H1 (cell line): ENCODE results near the gene THUMPD3. TPM values are rescaled to one million over a fixed set of nuclear protein-coding genes. Genes with fewer than 3 reads are reported as not detected.

Source experiments
- CTCF ChIA-PET: fragments of 300-600 bp; sonication (Branson Sonifier 250); formaldehyde crosslinking; loops from one replicate; lab custom pipeline; 2021; ENCODE audit not compliant: partially characterized antibody; lab: Charles Lee
- POLR2A ChIA-PET: fragments of 300-600 bp; sonication (Branson Sonifier 250); formaldehyde crosslinking; loops from one replicate; lab custom pipeline; 2021; ENCODE audit warnings: inconsistent platforms; ENCODE audit not compliant: partially characterized antibody; lab: Charles Lee
- DNase-seq, 2 experiments: peaks; one replicate each; pipeline versions ENCODE4 v3.0.0 to v3.0.0-alpha.2; 2010 to 2022; ENCODE audit warnings: low spot score in 2 of 2, low read depth in 1 of 2, mixed read lengths in 1 of 2
- FAIRE-seq: peaks from 2 replicates; lab custom pipeline; 2011; peaks lifted over from hg19 to GRCh38; lab: Jason Lieb, UNC
- H2AFZ ChIP-seq: 2 replicates; pipeline ENCODE4 v1.8.1; 2012; ENCODE audit warnings: low read length, inconsistent platforms
- H2AK5ac ChIP-seq: 2 replicates; pipeline ENCODE4 v1.6.1; 2013; ENCODE audit warnings: low read depth, low read length
- H2BK120ac ChIP-seq: replicated peaks from 2 replicates; pipeline ENCODE3; 2013; ENCODE audit warnings: low read depth, low read length, inconsistent platforms
- H2BK12ac ChIP-seq: 2 replicates; pipeline ENCODE4 v1.6.1; 2013; ENCODE audit warnings: low read depth, low read length
- H2BK15ac ChIP-seq: 2 replicates; pipeline ENCODE4 v1.6.1; 2013; ENCODE audit warnings: low read length
- H2BK20ac ChIP-seq: 2 replicates; pipeline ENCODE4 v1.6.1; 2013; ENCODE audit warnings: low read length
- H2BK5ac ChIP-seq: 2 replicates; pipeline ENCODE4 v1.6.1; 2013; ENCODE audit warnings: low read depth, low read length
- H3K14ac ChIP-seq: 2 replicates; pipeline ENCODE4 v1.6.1; 2013; ENCODE audit warnings: inconsistent platforms; ENCODE audit not compliant: insufficient read length
- H3K18ac ChIP-seq: 2 replicates; pipeline ENCODE4 v1.6.1; 2013; ENCODE audit warnings: low read length; ENCODE audit errors: extremely low read depth
- H3K23ac ChIP-seq: 2 replicates; pipeline ENCODE4 v1.6.1; 2013; ENCODE audit warnings: inconsistent platforms; ENCODE audit not compliant: insufficient read length
- H3K23me2 ChIP-seq: 2 replicates; pipeline ENCODE4 v1.6.1; 2013; ENCODE audit warnings: low read depth, low read length
- H3K27ac ChIP-seq: 2 replicates; pipeline ENCODE4 v1.6.1; 2011; ENCODE audit warnings: low read depth, low read length, inconsistent platforms
- H3K27me3 ChIP-seq, 4 experiments: replicated peaks in 1 of 4; 1 replicate in 1 of 4; 2 replicates in 3 of 4; pipeline versions ENCODE4 v1.6.1 to v1.8.1; 2011 to 2013; ENCODE audit warnings: low read length in 3 of 4, mild to moderate bottlenecking in 3 of 4, inconsistent platforms in 2 of 4, mixed read lengths in 2 of 4, moderate library complexity in 1 of 4; ENCODE audit not compliant: control insufficient read depth in 3 of 4, insufficient read depth in 3 of 4; ENCODE audit errors: extremely low read depth in 1 of 4
- H3K36me3 ChIP-seq, 4 experiments: 2 replicates each; pipeline versions ENCODE4 v1.6.1 to v1.8.1; 2011 to 2013; ENCODE audit warnings: mild to moderate bottlenecking in 4 of 4, low read length in 3 of 4, moderate library complexity in 2 of 4, control low read depth in 1 of 4, inconsistent platforms in 1 of 4; ENCODE audit not compliant: insufficient read depth in 4 of 4, control insufficient read depth in 2 of 4
- H3K4ac ChIP-seq: replicated peaks from 2 replicates; pipeline ENCODE3; 2013; ENCODE audit warnings: low read length, low read depth, mixed read lengths, inconsistent platforms; ENCODE audit not compliant: insufficient read length
- H3K4me1 ChIP-seq, 4 experiments: replicated peaks in 1 of 4; 1 replicate in 1 of 4; 2 replicates in 3 of 4; pipeline versions ENCODE4 v1.6.1 to v1.8.1; 2011 to 2013; ENCODE audit warnings: low read length in 3 of 4, inconsistent platforms in 2 of 4, mixed read lengths in 1 of 4; ENCODE audit not compliant: insufficient read depth in 4 of 4, control insufficient read depth in 3 of 4
- H3K4me2 ChIP-seq, 2 experiments: 2 replicates each; pipeline versions ENCODE4 v1.6.1 to v1.8.1; 2011 to 2013; ENCODE audit warnings: low read depth in 2 of 2, low read length in 2 of 2, control low read depth in 1 of 2, inconsistent platforms in 1 of 2, mild to moderate bottlenecking in 1 of 2; ENCODE audit not compliant: insufficient read depth in 1 of 2
- H3K4me3 ChIP-seq, 4 experiments: fragments of 200-600, 300-600 bp in 1 of 4; sonication (generic), shearing (Covaris generic), sonication (Bioruptor Twin) in 1 of 4; 2 replicates each; pipeline versions ENCODE4 v1.5.1 to v1.8.1; 2011 to 2016; ENCODE audit warnings: low read length in 4 of 4, low read depth in 3 of 4, control low read depth in 2 of 4, inconsistent platforms in 2 of 4, mild to moderate bottlenecking in 2 of 4, mixed read lengths in 1 of 4, moderate library complexity in 1 of 4; ENCODE audit not compliant: insufficient read depth in 2 of 4; ENCODE audit errors: extremely low read depth in 1 of 4
- H3K56ac ChIP-seq: replicated peaks from 2 replicates; pipeline ENCODE3; 2013; ENCODE audit warnings: low read depth, mild to moderate bottlenecking, mixed read lengths, low read length, inconsistent platforms; ENCODE audit not compliant: insufficient read length
- H3K79me1 ChIP-seq: 2 replicates; pipeline ENCODE4 v1.6.1; 2013; ENCODE audit warnings: low read depth, low read length, control low read depth
- H3K79me2 ChIP-seq, 2 experiments: 2 replicates each; pipeline versions ENCODE4 v1.6.1 to v1.8.1; 2012 to 2013; ENCODE audit warnings: low read length in 2 of 2, mild to moderate bottlenecking in 2 of 2, inconsistent platforms in 1 of 2; ENCODE audit not compliant: insufficient read depth in 2 of 2, control insufficient read depth in 1 of 2
- H3K9ac ChIP-seq, 4 experiments: replicated peaks in 1 of 4; 1 replicate in 1 of 4; 2 replicates in 3 of 4; pipeline versions ENCODE4 v1.6.1 to v1.8.1; 2011 to 2013; ENCODE audit warnings: low read depth in 3 of 4, low read length in 3 of 4, control low read depth in 2 of 4, mild to moderate bottlenecking in 2 of 4, moderate library complexity in 2 of 4, inconsistent platforms in 1 of 4; ENCODE audit errors: extremely low read depth in 1 of 4
- H3K9me3 ChIP-seq, 2 experiments: 2 replicates each; pipeline versions ENCODE4 v1.6.1 to v1.8.1; 2012 to 2013; ENCODE audit warnings: mild to moderate bottlenecking in 2 of 2, moderate library complexity in 2 of 2, control low read depth in 1 of 2, inconsistent platforms in 1 of 2, low read depth in 1 of 2, low read length in 1 of 2, mixed read lengths in 1 of 2; ENCODE audit not compliant: insufficient read depth in 2 of 2
- H4K20me1 ChIP-seq, 2 experiments: replicated peaks in 1 of 2; 2 replicates each; pipeline versions ENCODE3 to v1.8.1; 2011 to 2013; ENCODE audit warnings: inconsistent platforms in 2 of 2, low read length in 2 of 2, mild to moderate bottlenecking in 1 of 2; ENCODE audit not compliant: insufficient read depth in 2 of 2, control insufficient read depth in 1 of 2
- H4K5ac ChIP-seq: 2 replicates; pipeline ENCODE4 v1.6.1; 2013; ENCODE audit warnings: low read length, low read depth, mixed read lengths, inconsistent platforms; ENCODE audit not compliant: insufficient read length
- H4K8ac ChIP-seq: 2 replicates; pipeline ENCODE4 v1.8.0; 2013; ENCODE audit warnings: mild to moderate bottlenecking, moderate library complexity, low read length, inconsistent platforms; ENCODE audit not compliant: insufficient read depth; ENCODE audit errors: extremely low read depth
- H4K91ac ChIP-seq: replicated peaks from 2 replicates; pipeline ENCODE3; 2013; ENCODE audit warnings: low read length, mixed read lengths, inconsistent platforms; ENCODE audit not compliant: insufficient read length
- KDM5A ChIP-seq: fragments of 200-600 bp; IDR thresholded peaks from 2 replicates; pipeline ENCODE4 v1.7.1; 2012; ENCODE audit warnings: mild to moderate bottlenecking, low read length, inconsistent platforms, mixed read lengths
- NANOG ChIP-seq: IDR thresholded peaks from 2 replicates; pipeline ENCODE4 v1.6.1; 2011; ENCODE audit warnings: low read length, low read depth, mild to moderate bottlenecking, inconsistent platforms; ENCODE audit not compliant: insufficient read depth, poor library complexity, severe bottlenecking
- SAP30 ChIP-seq: fragments of 300-600 bp; sonication (generic); IDR thresholded peaks from 2 replicates; pipeline ENCODE4 v1.7.1; 2012; ENCODE audit warnings: low read length, moderate library complexity, mild to moderate bottlenecking, inconsistent platforms; ENCODE audit not compliant: insufficient read depth, insufficient replicate concordance
- SP2 ChIP-seq: IDR thresholded peaks from 2 replicates; pipeline ENCODE4 v1.6.1; 2012; ENCODE audit warnings: mild to moderate bottlenecking, low read length, inconsistent platforms
- WGBS, 2 experiments: shearing (Covaris generic) in 1 of 2; methylation state at CpG; one replicate each; pipeline versions ENCODE4 v1.1.6 to v1.1.7; 2013 to 2015; ENCODE audit warnings: low lambda C conversion rate in 2 of 2, mixed read lengths in 2 of 2, inconsistent platforms in 1 of 2, low coverage in 1 of 2, missing lambda C conversion rate in 1 of 2; ENCODE audit not compliant: insufficient replicate concordance in 2 of 2, insufficient coverage in 1 of 2, insufficient read length in 1 of 2; ENCODE audit errors: extremely low coverage in 1 of 2, missing lambda C conversion rate in 1 of 2; 5-methylcytosine and 5-hydroxymethylcytosine counted together
- polyA plus RNA-seq, 7 experiments: library from polyadenylated mRNA; depleted of rRNA in 3 of 7; stranded (reverse) in 5 of 7; unstranded in 2 of 7; fragments of >200 nt in 5 of 7; fragments of 200-250 nt in 2 of 7; gene quantifications; 1 replicate in 5 of 7; 2 replicates in 1 of 7; 4 replicates in 1 of 7; pipeline versions ENCODE4 v1.2.1 to v1.2.3, GENCODE V29; 2011 to 2013; ENCODE audit warnings: missing spikeins in 2 of 7, mixed read lengths in 2 of 7
- total RNA-seq: library from RNA; stranded (reverse); fragmentation: NEBNext Ultra II Directional; extraction: Animal tissue kit (Norgen Biotek cat#: 25700); gene quantifications from 2 replicates; pipeline ENCODE4 v1.2.1, GENCODE V29; 2021
- TF ChIP-seq, protein P1 (sequence below): IDR thresholded peaks from 2 replicates; pipeline ENCODE4 v1.6.1; 2012; ENCODE audit warnings: inconsistent platforms

The THUMPD3 gene
- total and polyA plus RNA-seq, 2 of the 8 experiments (the other 6 are each of a cell fraction or from before 2014, with no cell fraction given): 26.7 to 68.9 TPM

GRCh38 chr3:9403463-9403862 is 40.6 kb downstream of the THUMPD3 start:
- no peak overlapping the region for H2AK5ac ChIP-seq
- H3K79me1 ChIP-seq: no peaks in the 10 kb centered on the region
- peaks cover 4 to 31% (median 14%) of the 10 kb centered on the region in 4 experiments; a peak in 5 of 7 replicates for H3K4me1 ChIP-seq
- FAIRE-seq (no peak), DNase-seq (no peak)
- peaks cover 80 to 100% of the 10 kb centered on the region in 2 experiments for H3K79me2 ChIP-seq
- no peaks in the 10 kb centered on the region for H3K9me3 ChIP-seq
- peak overlapping the region; percentile 3 to 99 (median 19); a peak in 5 of 8 replicates for H3K4me3 ChIP-seq
- H3K27ac ChIP-seq: 0 out of 2 replicates have a peak overlapping the region, but pooled peaks have one; percentile 17
- no peak overlapping the region for H3K56ac ChIP-seq
- POLR2A ChIA-PET: interaction anchor here (0.9 to 4.1 kb wide), 9 partner anchors 8 to 51 kb away, joined by 3 to 80 read pairs (median 5); partner anchors contain the start of gene THUMPD3
- H2BK5ac ChIP-seq: no peak overlapping the region
- TF ChIP-seq, protein P1, sequence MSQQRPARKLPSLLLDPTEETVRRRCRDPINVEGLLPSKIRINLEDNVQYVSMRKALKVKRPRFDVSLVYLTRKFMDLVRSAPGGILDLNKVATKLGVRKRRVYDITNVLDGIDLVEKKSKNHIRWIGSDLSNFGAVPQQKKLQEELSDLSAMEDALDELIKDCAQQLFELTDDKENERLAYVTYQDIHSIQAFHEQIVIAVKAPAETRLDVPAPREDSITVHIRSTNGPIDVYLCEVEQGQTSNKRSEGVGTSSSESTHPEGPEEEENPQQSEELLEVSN: no peak
- no peak for TF ChIP-seq NANOG
- no peak for TF ChIP-seq SP2
- no peak for TF ChIP-seq KDM5A
- no peak for TF ChIP-seq SAP30
- CTCF ChIA-PET: interaction anchor here (0.7 to 1.3 kb wide), 4 partner anchors 19 to 418 kb away, joined by 3 to 5 read pairs (median 4); partner anchors contain the start of gene THUMPD3
- H4K5ac ChIP-seq: peak overlapping the region; percentile 45
- H2AFZ ChIP-seq: no peak overlapping the region
- no peak overlapping the region for H3K18ac ChIP-seq
- peaks cover 5% of the 10 kb centered on the region; the same call in 1 of the 2 replicates for H3K23me2 ChIP-seq
- no peak overlapping the region for H2BK120ac ChIP-seq
- no peak overlapping the region for H2BK12ac ChIP-seq
- H3K27me3 ChIP-seq: no peaks in the 10 kb centered on the region
- H3K4me2 ChIP-seq: peak overlapping the region; percentile 78 to 89
- H3K9ac ChIP-seq: no peak overlapping the region
- no peak overlapping the region for H4K8ac ChIP-seq
- no peak overlapping the region for H3K14ac ChIP-seq
- no peak overlapping the region for H3K4ac ChIP-seq
- no peak overlapping the region for H4K91ac ChIP-seq
- no peak overlapping the region for H2BK20ac ChIP-seq
- no peaks in the 10 kb centered on the region for H3K36me3 ChIP-seq
- H4K20me1 ChIP-seq: peaks cover 16 to 18% of the 10 kb centered on the region in 2 experiments
- no peak overlapping the region for H2BK15ac ChIP-seq
- 52% methylated on average over 2 of the region's 2 CpGs; no CpG with 5 or more reads in 1 of the 2 experiments for WGBS, 2 experiments
- H3K23ac ChIP-seq: no peak overlapping the region
